HepG2 (cell line): ENCODE data around the gene MYO1B. TPM values are rescaled to one million over a fixed set of nuclear protein-coding genes. Genes with fewer than 3 reads are reported as not detected.

Experiments used
- AHDC1 ChIP-seq: sonication (generic); formaldehyde crosslinking; IDR thresholded peaks from 2 replicates; pipeline ENCODE4 v1.5.1; 2020; ENCODE audit warnings: mild to moderate bottlenecking, missing genetic modification reagents, borderline replicate concordance
- BCL6 ChIP-seq: IDR thresholded peaks from 2 replicates; pipeline ENCODE4 v1.6.1; 2016; ENCODE audit warnings: missing genetic modification reagents, missing compliant biosample characterization
- ETV5 ChIP-seq: IDR thresholded peaks from 2 replicates; pipeline ENCODE4 v1.6.1; 2018; ENCODE audit warnings: missing biosample characterization, missing genetic modification reagents, inconsistent platforms, borderline replicate concordance
- ETV6 ChIP-seq: sonication (generic); formaldehyde crosslinking; conservative IDR thresholded peaks from 2 replicates; pipeline ENCODE4 v1.4.0; 2020; ENCODE audit warnings: missing genetic modification reagents
- HMGXB3 ChIP-seq: sonication (generic); formaldehyde crosslinking; IDR thresholded peaks from 2 replicates; pipeline ENCODE4 v1.4.0; 2020; ENCODE audit warnings: missing genetic modification reagents, borderline replicate concordance
- KMT2A ChIP-seq: sonication (generic); formaldehyde crosslinking; IDR thresholded peaks from 2 replicates; pipeline ENCODE4 v1.4.0; 2020; ENCODE audit warnings: missing genetic modification reagents
- MAZ ChIP-seq, 2 experiments: sonication (generic) in 1 of 2; formaldehyde crosslinking in 1 of 2; IDR thresholded peaks; 2 replicates each; pipeline versions ENCODE4 v1.5.0 to v1.6.1; 2012 to 2020; ENCODE audit warnings: low read depth in 2 of 2, mild to moderate bottlenecking in 2 of 2, borderline replicate concordance in 1 of 2, improper control_type of control experiment in 1 of 2, low read length in 1 of 2, missing genetic modification reagents in 1 of 2, moderate library complexity in 1 of 2
- NR3C1 ChIP-seq: sonication (generic); formaldehyde crosslinking; IDR thresholded peaks from 2 replicates; pipeline ENCODE4 v1.4.0; 2020; ENCODE audit warnings: missing genetic modification reagents
- PHF8 ChIP-seq: sonication (generic); formaldehyde crosslinking; IDR thresholded peaks from 2 replicates; pipeline ENCODE4 v1.5.0; 2020; ENCODE audit warnings: missing genetic modification reagents
- TBX3 ChIP-seq: fragments of 450-650 bp; IDR thresholded peaks from 2 replicates; pipeline ENCODE4 v1.6.1; 2017; ENCODE audit warnings: antibody characterized with exemption, mild to moderate bottlenecking, inconsistent platforms, borderline replicate concordance
- ZBTB42 ChIP-seq: sonication (generic); formaldehyde crosslinking; IDR thresholded peaks from 2 replicates; pipeline ENCODE4 v1.5.0; 2020; ENCODE audit warnings: mild to moderate bottlenecking, missing genetic modification reagents
- ZMAT3 ChIP-seq: sonication (generic); formaldehyde crosslinking; conservative IDR thresholded peaks from 2 replicates; pipeline ENCODE4 v1.7.0; 2021; ENCODE audit warnings: missing genetic modification reagents
- ZNF10 ChIP-seq: sonication (generic); formaldehyde crosslinking; IDR thresholded peaks from 2 replicates; pipeline ENCODE4 v1.4.0; 2020; ENCODE audit warnings: mild to moderate bottlenecking, low read depth, missing genetic modification reagents, borderline replicate concordance
- ZNF253 ChIP-seq: sonication (generic); formaldehyde crosslinking; IDR thresholded peaks from 2 replicates; pipeline ENCODE4 v1.8.0; 2022; ENCODE audit warnings: mild to moderate bottlenecking, missing genetic modification reagents, borderline replicate concordance
- ZNF263 ChIP-seq: sonication (generic); formaldehyde crosslinking; IDR thresholded peaks from 2 replicates; pipeline ENCODE4 v1.4.0; 2020; ENCODE audit warnings: missing genetic modification reagents
- ZNF441 ChIP-seq: sonication (generic); formaldehyde crosslinking; IDR thresholded peaks from 2 replicates; pipeline ENCODE4 v1.7.0; 2021; ENCODE audit warnings: missing genetic modification reagents, borderline replicate concordance
- ZNF550 ChIP-seq: sonication (generic); formaldehyde crosslinking; IDR thresholded peaks from 2 replicates; pipeline ENCODE4 v1.4.0; 2020; ENCODE audit warnings: mild to moderate bottlenecking, missing genetic modification reagents, borderline replicate concordance
- ZNF556 ChIP-seq: sonication (generic); formaldehyde crosslinking; IDR thresholded peaks from 2 replicates; pipeline ENCODE4 v1.4.0; 2020; ENCODE audit warnings: mild to moderate bottlenecking, missing genetic modification reagents, borderline replicate concordance
- ZNF577 ChIP-seq: sonication (generic); formaldehyde crosslinking; IDR thresholded peaks from 2 replicates; pipeline ENCODE4 v1.4.0; 2020; ENCODE audit warnings: mild to moderate bottlenecking, low read depth, missing genetic modification reagents, borderline replicate concordance
- polyA plus RNA-seq, 8 experiments: library from polyadenylated mRNA; depleted of rRNA in 3 of 8; stranded (reverse) in 7 of 8; unstranded in 1 of 8; fragments of >200 nt; fragmentation: Illumina TruSeq in 4 of 8; extraction: Trizol in 4 of 8; gene quantifications; 2 replicates each; pipeline versions ENCODE4 v1.2.1 to v1.2.3, GENCODE V29; 2011 to 2016; ENCODE audit warnings: low read depth in 4 of 8, missing spikeins in 1 of 8, mixed read lengths in 1 of 8; ENCODE audit not compliant: insufficient read depth in 1 of 8
- total RNA-seq, 5 experiments: library from RNA; depleted of rRNA; stranded (reverse); fragments of >200 nt; fragmentation: Illumina TruSeq; extraction: Trizol; gene quantifications; 2 replicates each; pipeline ENCODE4 v1.2.3, GENCODE V29; 2016; ENCODE audit warnings: low read depth in 1 of 5

The MYO1B gene
- total and polyA plus RNA-seq, 2 of the 13 experiments (the other 11 are each of a cell fraction or from before 2014, with no cell fraction given), result 36.9 to 89.8 TPM

- no peak for TF ChIP-seq ZNF550 (CRISPR knock-in tag)
- TF ChIP-seq ZNF556 (CRISPR knock-in tag), result no peak; the same call in 1 of the 2 replicates
- TF ChIP-seq NR3C1 (CRISPR knock-in tag), result no peak
- TF ChIP-seq PHF8, result no peak
- TF ChIP-seq ZNF253 (CRISPR knock-in tag), result no peak
- TF ChIP-seq HMGXB3 (CRISPR knock-in tag), result 0 out of 2 replicates have a peak, but pooled peaks have one; percentile 55
- no peak for TF ChIP-seq ZNF10 (CRISPR knock-in tag)
- no peak for TF ChIP-seq ZBTB42 (CRISPR knock-in tag)
- peak; percentile 62; the same call in 1 of the 2 replicates for TF ChIP-seq ZNF263 (CRISPR knock-in tag)
- no peak for TF ChIP-seq KMT2A (CRISPR knock-in tag)
- no peak for TF ChIP-seq TBX3
- peak; percentile 96 for TF ChIP-seq ETV5
- TF ChIP-seq AHDC1 (CRISPR knock-in tag), result peak; percentile 80; the same call in 1 of the 2 replicates
- TF ChIP-seq ZNF577, result no peak
- 0 out of 2 replicates have a peak, but pooled peaks have one; percentile 55 for TF ChIP-seq ZMAT3 (CRISPR knock-in tag)
- TF ChIP-seq BCL6 (CRISPR knock-in tag), result no peak
- TF ChIP-seq MAZ (IDR thresholded peaks at IDR 0.05; ENCODE audit: borderline replicate concordance, low read depth, low read length), result no peak
- TF ChIP-seq MAZ (CRISPR knock-in tag; IDR thresholded peaks at IDR 0.05; ENCODE audit: low read depth), result no peak
- TF ChIP-seq ETV6 (CRISPR knock-in tag), result no peak
- TF ChIP-seq ZNF441 (CRISPR knock-in tag), result peak; percentile 86; the same call in 1 of the 2 replicates
Observed at GRCh38 chr2:191376981-191377629, 131.9 kb downstream of the MYO1B start (continued).
